GM12878 (cell line): ENCODE measurements around the gene DDX10. TPM values are rescaled to one million over a fixed set of nuclear protein-coding genes. Genes with fewer than 3 reads are reported as not detected.

Source experiments
- ATAC-seq: fragments of 200-7000 bp; cut with Tn5 transposase; 3 replicates; pipeline ENCODE4 v1.9.1; 2020; ENCODE audit warnings: mild to moderate bottlenecking, moderate library complexity
- BruUV-seq: library from RNA; stranded (reverse); fragments of 400-500 nt; replicated peaks from 2 replicates; lab custom pipeline; 2021; lab: Mats Ljungman, UMichigan
- CTCF ChIA-PET: fragments of 300-600 bp; sonication (Branson Sonifier 250); formaldehyde crosslinking; extraction: SDS; loops from one replicate; lab custom pipeline; 2021; ENCODE audit warnings: inconsistent platforms; lab: Yijun Ruan, JAX
- POLR2A ChIA-PET: fragments of 350-600 bp; formaldehyde crosslinking; extraction: SDS; loops from one replicate; lab custom pipeline; 2021; ENCODE audit warnings: inconsistent platforms; lab: Charles Lee
- RAD21 ChIA-PET: fragments of 300-600 bp; sonication (Branson Sonifier 250); formaldehyde crosslinking; loops from one replicate; lab custom pipeline; 2023; ENCODE audit warnings: antibody characterized with exemption; ENCODE audit not compliant: unreplicated experiment; lab: Charles Lee
- SMC1A ChIA-PET: fragments of 300-600 bp; sonication (Branson Sonifier 250); formaldehyde crosslinking; loops from one replicate; lab custom pipeline; 2023; ENCODE audit not compliant: unreplicated experiment, uncharacterized antibody; lab: Charles Lee
- DNase-seq: peaks from one replicate; pipeline ENCODE4 v3.0.0-alpha.2; 2011; ENCODE audit warnings: low read depth, low spot score
- FAIRE-seq: peaks from 3 replicates; lab custom pipeline; 2011; peaks lifted over from hg19 to GRCh38; lab: Jason Lieb, UNC
- H2AFZ ChIP-seq: 2 replicates; pipeline ENCODE4 v1.6.0; 2011; ENCODE audit warnings: low read depth, low read length, control low read depth; ENCODE audit not compliant: control insufficient read depth
- H3K27ac ChIP-seq: 2 replicates; pipeline ENCODE4 v1.5.1; 2011; ENCODE audit warnings: control low read depth; ENCODE audit not compliant: control insufficient read depth, insufficient read depth
- H3K27me3 ChIP-seq, 2 experiments: replicated peaks in 1 of 2; 2 replicates each; pipeline versions ENCODE4 v1.6.0 to v1.6.1; 2011; ENCODE audit warnings: low read length in 1 of 2; ENCODE audit not compliant: control insufficient read depth in 2 of 2, insufficient read depth in 2 of 2
- H3K36me3 ChIP-seq, 2 experiments: 2 replicates each; pipeline ENCODE4 v1.5.1; 2011; ENCODE audit warnings: low read length in 1 of 2; ENCODE audit not compliant: control insufficient read depth in 2 of 2, insufficient read depth in 2 of 2
- H3K4me1 ChIP-seq: 2 replicates; pipeline ENCODE4 v1.6.1; 2011; ENCODE audit warnings: mild to moderate bottlenecking, low read length, moderate library complexity, mixed read lengths; ENCODE audit not compliant: control insufficient read depth, insufficient read depth
- H3K4me2 ChIP-seq: 2 replicates; pipeline ENCODE4 v1.6.0; 2011; ENCODE audit warnings: control low read depth; ENCODE audit not compliant: control insufficient read depth, insufficient read depth
- H3K4me3 ChIP-seq: fragments of 200-600 bp; sonication (generic); 2 replicates; pipeline ENCODE4 v1.5.1; 2016
- H3K79me2 ChIP-seq: 2 replicates; pipeline ENCODE4 v1.6.0; 2011; ENCODE audit warnings: low read length; ENCODE audit not compliant: control insufficient read depth, insufficient read depth
- H3K9ac ChIP-seq: 2 replicates; pipeline ENCODE4 v1.8.0; 2011; ENCODE audit warnings: low read length, control low read depth, mixed read lengths; ENCODE audit not compliant: control insufficient read depth, insufficient read depth
- H3K9me3 ChIP-seq: replicated peaks from 3 replicates; pipeline ENCODE4 v1.5.1; 2011; ENCODE audit warnings: mild to moderate bottlenecking, low read length; ENCODE audit not compliant: control insufficient read depth, insufficient read depth
- H4K20me1 ChIP-seq: 2 replicates; pipeline ENCODE4 v1.6.0; 2011; ENCODE audit not compliant: control insufficient read depth, insufficient read depth
- ATF3 ChIP-seq: IDR thresholded peaks from 2 replicates; pipeline ENCODE4 v1.6.1; 2011; ENCODE audit warnings: low read depth, mild to moderate bottlenecking, low read length, moderate library complexity, borderline replicate concordance; ENCODE audit errors: extremely low read depth
- CEBPZ ChIP-seq: fragments of 150-350 bp; IDR thresholded peaks from 2 replicates; pipeline ENCODE4 v1.6.1; 2016; ENCODE audit warnings: low read depth, low read length
- PAX8 ChIP-seq: fragments of 450-650 bp; IDR thresholded peaks from 2 replicates; pipeline ENCODE4 v1.6.1; 2017; ENCODE audit warnings: mild to moderate bottlenecking, moderate library complexity
- SMAD1 ChIP-seq: fragments of 450-650 bp; IDR thresholded peaks from 2 replicates; pipeline ENCODE4 v1.6.1; 2018; ENCODE audit warnings: mild to moderate bottlenecking, low read depth; ENCODE audit not compliant: partially characterized antibody
- ZNF207 ChIP-seq: fragments of 450-650 bp; IDR thresholded peaks from 2 replicates; pipeline ENCODE4 v1.6.1; 2014; ENCODE audit warnings: antibody characterized with exemption, mild to moderate bottlenecking, borderline replicate concordance
- WGBS: methylation state at CpG from one replicate; pipeline ENCODE4 v1.1.6; 2016; ENCODE audit warnings: low lambda C conversion rate; ENCODE audit not compliant: insufficient replicate concordance, insufficient coverage; ENCODE audit errors: missing lambda C conversion rate; 5-methylcytosine and 5-hydroxymethylcytosine counted together
- in situ Hi-C: fragments of 300-500 bp; cut with MboI; formaldehyde crosslinking; loops from 9 replicates; pipeline ENCODE4 v1.14.3; 2018; ENCODE audit warnings: mixed read lengths
- intact Hi-C: fragments of 100-400 bp; cut with micrococcal nuclease; formaldehyde crosslinking; loops from one replicate; pipeline ENCODE4 v1.14.2; 2022; ENCODE audit not compliant: unreplicated experiment
- polyA plus RNA-seq, 11 experiments: library from polyadenylated mRNA; depleted of rRNA in 4 of 11; unstranded in 6 of 11; stranded (reverse) in 5 of 11; fragments of >200 nt; fragmentation: Nextera tagmentation in 4 of 11; fragmentation: Illumina TruSeq in 1 of 11; extraction: Ambion mirVana in 4 of 11; extraction: Trizol in 1 of 11; gene quantifications; 1 replicate in 1 of 11; 2 replicates in 10 of 11; pipeline versions ENCODE4 v1.2.1 to v1.2.3, GENCODE V29; 2011 to 2016; ENCODE audit warnings: inconsistent platforms in 2 of 11, missing spikeins in 2 of 11, low read depth in 1 of 11
- total RNA-seq, 4 experiments: library from RNA; depleted of rRNA in 3 of 4; stranded (reverse); fragments of >200 nt in 3 of 4; fragmentation: Illumina TruSeq in 1 of 4; extraction: Trizol in 1 of 4; gene quantifications; 2 replicates each; pipeline versions ENCODE4 v1.2.1 to v1.2.3, GENCODE V29; 2013 to 2021

The DDX10 gene
- total and polyA plus RNA-seq, 10 of the 15 experiments (the other 5 are each of a cell fraction or from before 2014, with no cell fraction given) = 20.9 to 51.5 (median 31.9) TPM

DNA sequence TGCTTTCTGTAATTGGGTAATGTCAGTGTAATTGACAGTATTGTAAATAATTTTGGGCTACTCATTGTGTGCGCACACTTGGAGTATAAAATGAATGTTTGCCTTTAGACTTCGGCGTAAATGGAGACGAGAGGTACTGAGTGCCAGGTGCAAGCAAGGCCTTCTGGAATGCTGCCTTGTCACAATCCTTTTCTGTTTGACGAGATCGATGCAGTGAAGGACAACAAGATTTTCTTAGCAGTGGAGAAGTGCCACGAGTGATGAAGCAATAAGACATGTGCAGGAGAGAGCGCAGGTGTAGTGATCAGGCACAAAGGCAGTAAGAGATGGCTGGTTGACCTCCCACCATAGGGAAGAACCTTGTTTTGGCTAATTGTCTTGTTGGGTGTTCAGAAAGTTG, 67.5 kb downstream of the DDX10 start:
- no peak for DNase-seq
- ChIA-PET RAD21 (interaction anchor here (1.8 to 4.3 kb wide), 6 partner anchors 9 to 67 kb away, joined by 7 to 161 read pairs (median 16); partner anchors contain the start of gene DDX10), POLR2A (interaction anchor here (0.7 to 1.0 kb wide), 7 partner anchors 20 to 509 kb away, joined by 3 read pairs; partner anchors contain the start of gene ATM), SMC1A (interaction anchor here (0.8 to 4.5 kb wide), 9 partner anchors 7 to 104 kb away, joined by 3 to 136 read pairs (median 26); partner anchors contain the start of gene DDX10), CTCF (interaction anchor here (0.6 to 8.5 kb wide), 8 partner anchors 7 to 1752 kb away, joined by 3 to 173 read pairs (median 29); partner anchors contain the start of gene DDX10)
- H4K20me1 ChIP-seq = no peaks in the 10 kb centered on the region
- TF ChIP-seq ATF3 (no peak), PAX8 (no peak), SMAD1 (no peak), ZNF207 (no peak), CEBPZ (no peak)
- intact Hi-C loops = loop anchor here (2.0 kb wide), 1 partner anchor 20 kb away; no protein-coding TSS in a partner anchor
- in situ Hi-C loops = no loop called here
- no peak overlapping the region for H2AFZ ChIP-seq
- no TSS peak for BruUV-seq
- no peaks in the 10 kb centered on the region; a peak in 1 of 4 replicates for H3K36me3 ChIP-seq
- 94% methylated on average over 8 of the region's 8 CpGs for WGBS
- peaks cover 25% of the 10 kb centered on the region for H3K4me1 ChIP-seq
- H3K9me3 ChIP-seq = no peaks in the 10 kb centered on the region; the same call in 2 of the 3 replicates
- ATAC-seq = no peak
- H3K4me3 ChIP-seq = no peak overlapping the region
- no peak overlapping the region for H3K4me2 ChIP-seq
- FAIRE-seq = no peak
- no peak overlapping the region for H3K9ac ChIP-seq
- peak overlapping the region; percentile 79 for H3K27ac ChIP-seq
- no peaks in the 10 kb centered on the region for H3K27me3 ChIP-seq
- peaks cover 31% of the 10 kb centered on the region for H3K79me2 ChIP-seq
